Upper lobe of right lung (tissue), 1 donor: ENCODE results near the gene ZYG11B. TPM values are rescaled to one million over a fixed set of nuclear protein-coding genes. Genes with fewer than 3 reads are reported as not detected.

ENCODE experiments used
- ATAC-seq: fragments of 200-7000 bp; cut with Tn5 transposase; one replicate; pipeline ENCODE4 v1.9.1; 2020; ENCODE audit warnings: mild to moderate bottlenecking, moderate library complexity
- DNase-seq: peaks from one replicate; pipeline ENCODE4 v3.0.0-alpha.2; 2020
- H3K27ac ChIP-seq: fragments of 200-600 bp; one replicate; pipeline ENCODE4 v1.8.0; 2022
- H3K27me3 ChIP-seq: fragments of 200-600 bp; one replicate; pipeline ENCODE4 v1.8.0; 2022; ENCODE audit warnings: mild to moderate bottlenecking
- H3K36me3 ChIP-seq: fragments of 200-600 bp; one replicate; pipeline ENCODE4 v1.8.0; 2022
- H3K4me1 ChIP-seq: fragments of 200-600 bp; one replicate; pipeline ENCODE4 v1.8.0; 2022
- H3K4me3 ChIP-seq: fragments of 200-600 bp; one replicate; pipeline ENCODE4 v1.8.0; 2022; ENCODE audit warnings: mild to moderate bottlenecking
- H3K9me3 ChIP-seq: fragments of 200-600 bp; one replicate; pipeline ENCODE4 v1.8.0; 2022
- intact Hi-C: fragments of 100-400 bp; cut with DNase I; formaldehyde crosslinking; loops from one replicate; pipeline ENCODE4 v1.11.0; 2022
- total RNA-seq: library from RNA; stranded (reverse); fragmentation: NEBNext Ultra II Directional; extraction: Animal tissue kit (Norgen Biotek cat#: 25700); gene quantifications from one replicate; pipeline ENCODE4 v1.2.1, GENCODE V29; 2021
- TF ChIP-seq, protein P1 (sequence below): fragments of 200-600 bp; IDR thresholded peaks from one replicate; pipeline ENCODE4 v1.8.0; 2022; ENCODE audit warnings: antibody characterized with exemption
- donor health status: DM: no; HTN: yes; CAD: no; lungs with severe emphysema.

The ZYG11B gene
- total RNA-seq, 1 donor from 2014 or later = 30.5 TPM

DNA sequence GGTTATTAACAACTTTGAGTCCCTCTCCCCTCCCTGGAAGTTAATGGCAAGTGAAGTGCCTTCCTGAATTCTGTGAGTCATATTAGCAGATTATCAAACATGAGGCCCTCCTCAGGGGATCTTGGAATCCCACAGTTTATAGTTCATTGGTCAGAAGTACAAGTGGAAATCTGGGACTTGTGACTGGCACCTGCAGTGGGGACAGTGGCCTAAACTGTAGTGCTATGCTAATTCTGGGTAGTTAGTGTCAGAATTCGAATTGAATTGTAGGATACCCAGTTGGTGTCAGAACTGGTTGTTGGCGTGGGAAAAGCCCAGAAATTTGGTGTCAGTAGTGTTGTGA, 26.2 kb downstream of the ZYG11B start:
- intact Hi-C loops = no loop called here
- Histone ChIP-seq H3K9me3 (no peaks in the 10 kb centered on the region), H3K4me1 (peaks cover 28% of the 10 kb centered on the region), H3K36me3 (peaks cover 11% of the 10 kb centered on the region), H3K27me3 (no peaks in the 10 kb centered on the region), H3K27ac (no peak overlapping the region), H3K4me3 (no peak overlapping the region)
- TF ChIP-seq, protein P1, sequence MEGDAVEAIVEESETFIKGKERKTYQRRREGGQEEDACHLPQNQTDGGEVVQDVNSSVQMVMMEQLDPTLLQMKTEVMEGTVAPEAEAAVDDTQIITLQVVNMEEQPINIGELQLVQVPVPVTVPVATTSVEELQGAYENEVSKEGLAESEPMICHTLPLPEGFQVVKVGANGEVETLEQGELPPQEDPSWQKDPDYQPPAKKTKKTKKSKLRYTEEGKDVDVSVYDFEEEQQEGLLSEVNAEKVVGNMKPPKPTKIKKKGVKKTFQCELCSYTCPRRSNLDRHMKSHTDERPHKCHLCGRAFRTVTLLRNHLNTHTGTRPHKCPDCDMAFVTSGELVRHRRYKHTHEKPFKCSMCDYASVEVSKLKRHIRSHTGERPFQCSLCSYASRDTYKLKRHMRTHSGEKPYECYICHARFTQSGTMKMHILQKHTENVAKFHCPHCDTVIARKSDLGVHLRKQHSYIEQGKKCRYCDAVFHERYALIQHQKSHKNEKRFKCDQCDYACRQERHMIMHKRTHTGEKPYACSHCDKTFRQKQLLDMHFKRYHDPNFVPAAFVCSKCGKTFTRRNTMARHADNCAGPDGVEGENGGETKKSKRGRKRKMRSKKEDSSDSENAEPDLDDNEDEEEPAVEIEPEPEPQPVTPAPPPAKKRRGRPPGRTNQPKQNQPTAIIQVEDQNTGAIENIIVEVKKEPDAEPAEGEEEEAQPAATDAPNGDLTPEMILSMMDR = no peak
- ATAC-seq (no peak), DNase-seq (no peak)

DNA sequence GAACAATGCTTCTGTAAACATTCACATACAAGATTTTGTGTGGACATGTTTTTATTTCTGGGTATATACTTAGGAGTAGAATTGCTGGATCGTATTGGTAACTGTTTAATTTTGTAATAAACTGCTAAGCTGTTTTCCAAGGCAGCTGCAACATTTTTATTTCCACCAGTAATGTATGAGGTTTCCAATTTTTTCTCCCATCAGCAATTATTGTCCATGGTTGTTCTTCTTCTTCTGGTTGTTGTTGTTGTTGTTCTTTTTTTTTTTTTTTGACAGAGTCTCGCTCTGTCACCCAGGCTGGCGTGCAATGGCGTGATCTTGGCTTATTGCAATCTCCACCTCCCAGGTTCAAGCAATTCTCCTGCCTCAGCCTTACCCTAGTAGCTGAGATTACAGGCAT, 26.9 kb downstream of the ZYG11B start:
- peaks cover 18% of the 10 kb centered on the region for H3K36me3 ChIP-seq
- H3K27ac ChIP-seq = no peak overlapping the region
- peaks cover 28% of the 10 kb centered on the region for H3K4me1 ChIP-seq
- TF ChIP-seq, protein P1 = no peak
- intact Hi-C loops = no loop called here
- H3K4me3 ChIP-seq = no peak overlapping the region
- no peaks in the 10 kb centered on the region for H3K9me3 ChIP-seq
- no peak for DNase-seq
- H3K27me3 ChIP-seq = no peaks in the 10 kb centered on the region
- no peak for ATAC-seq

DNA sequence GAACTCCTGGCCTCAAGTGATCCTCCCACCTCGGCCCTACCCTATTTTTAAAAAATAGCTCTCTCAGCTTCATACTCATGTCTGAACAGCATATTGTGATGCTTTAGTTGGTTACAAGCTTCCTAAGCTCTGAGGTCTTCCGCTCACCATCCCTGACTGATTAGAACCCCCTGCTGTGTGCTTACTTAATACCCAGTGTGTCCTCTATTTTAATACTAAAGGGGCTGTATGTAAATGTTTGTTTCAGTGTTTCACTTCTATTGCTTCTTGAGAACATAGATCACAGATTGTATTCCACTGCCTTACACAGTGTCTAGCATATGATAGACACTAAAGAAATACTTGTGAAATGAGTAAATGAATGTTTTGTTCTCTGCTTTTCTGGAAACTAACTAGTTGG, 29.8 kb downstream of the ZYG11B start:
- H3K4me1 ChIP-seq = peaks cover 11% of the 10 kb centered on the region
- H3K4me3 ChIP-seq = no peak overlapping the region
- TF ChIP-seq, protein P1 = no peak
- ATAC-seq (no peak), DNase-seq (no peak)
- H3K27me3 ChIP-seq = no peaks in the 10 kb centered on the region
- peaks cover 25% of the 10 kb centered on the region for H3K36me3 ChIP-seq
- no peak overlapping the region for H3K27ac ChIP-seq
- intact Hi-C loops = no loop called here
- H3K9me3 ChIP-seq = no peaks in the 10 kb centered on the region

DNA sequence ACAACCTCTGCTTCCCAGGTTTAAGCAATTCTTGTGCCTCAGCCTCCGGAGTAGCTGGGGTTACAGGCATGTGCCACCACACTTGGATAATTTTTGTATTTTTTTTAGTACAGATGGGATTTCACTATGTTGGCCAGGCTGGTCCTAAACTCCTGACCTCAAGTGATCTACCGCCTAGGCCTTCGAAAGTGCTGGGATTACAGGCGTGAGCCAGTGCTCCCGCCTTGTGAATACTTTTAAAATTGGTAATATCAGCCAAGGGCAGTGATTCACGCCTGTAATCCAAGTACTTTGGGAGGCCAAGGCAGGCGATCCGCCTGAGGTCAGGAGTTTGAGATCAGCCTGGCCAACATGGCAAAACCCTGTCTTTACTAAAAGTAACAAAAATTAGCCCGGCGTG, 33.7 kb downstream of the ZYG11B start:
- H3K27me3 ChIP-seq = no peaks in the 10 kb centered on the region
- H3K27ac ChIP-seq = no peak overlapping the region
- H3K4me3 ChIP-seq = no peak overlapping the region
- no peaks in the 10 kb centered on the region for H3K4me1 ChIP-seq
- no peak for DNase-seq
- TF ChIP-seq, protein P1 = no peak
- ATAC-seq = no peak
- H3K36me3 ChIP-seq = peaks cover 25% of the 10 kb centered on the region
- intact Hi-C loops = no loop called here
- H3K9me3 ChIP-seq = no peaks in the 10 kb centered on the region

DNA sequence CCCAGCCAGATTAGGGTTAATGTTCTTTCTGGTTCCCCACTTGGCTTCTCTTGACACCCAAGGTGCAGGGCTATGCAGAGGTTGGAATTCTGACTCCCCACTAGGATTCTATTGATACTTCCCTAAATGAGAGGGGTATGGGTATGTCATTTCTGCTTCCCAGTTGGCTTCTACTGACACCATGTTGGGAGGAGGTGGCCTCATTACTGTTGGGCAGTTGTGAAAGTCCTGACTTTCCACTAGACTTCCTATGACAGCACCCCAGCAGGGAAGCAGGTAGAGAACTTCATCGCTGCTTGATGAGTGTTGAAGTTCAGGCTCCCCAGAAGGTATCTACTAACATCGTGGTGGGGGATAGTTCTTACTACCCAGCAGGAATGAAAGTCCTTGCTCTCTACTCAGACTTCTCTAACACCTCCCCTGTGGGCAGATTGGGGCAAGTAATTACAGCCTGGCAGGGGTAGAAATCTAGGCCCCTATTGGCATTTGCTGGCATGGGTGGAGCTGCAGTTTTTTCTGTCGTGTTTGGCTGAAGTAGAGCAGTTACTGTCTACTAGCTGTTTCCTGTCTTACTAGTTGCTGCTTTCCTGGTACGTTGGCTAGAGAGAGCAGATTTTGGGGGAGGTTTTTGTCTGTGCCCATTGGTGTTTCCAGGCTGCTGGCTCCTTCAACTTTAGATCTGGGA, 41.5 kb downstream of the ZYG11B start:
- DNase-seq (no peak), ATAC-seq (peak; percentile 23)
- Histone ChIP-seq H3K27me3 (no peaks in the 10 kb centered on the region), H3K27ac (no peak overlapping the region), H3K4me1 (no peaks in the 10 kb centered on the region), H3K4me3 (no peak overlapping the region), H3K36me3 (peaks cover 17% of the 10 kb centered on the region), H3K9me3 (no peaks in the 10 kb centered on the region)
- TF ChIP-seq, protein P1 = no peak
- intact Hi-C loops = no loop called here
